ENCODE data around the gene PLIN4.

- TF ChIP-seq, protein P1, sequence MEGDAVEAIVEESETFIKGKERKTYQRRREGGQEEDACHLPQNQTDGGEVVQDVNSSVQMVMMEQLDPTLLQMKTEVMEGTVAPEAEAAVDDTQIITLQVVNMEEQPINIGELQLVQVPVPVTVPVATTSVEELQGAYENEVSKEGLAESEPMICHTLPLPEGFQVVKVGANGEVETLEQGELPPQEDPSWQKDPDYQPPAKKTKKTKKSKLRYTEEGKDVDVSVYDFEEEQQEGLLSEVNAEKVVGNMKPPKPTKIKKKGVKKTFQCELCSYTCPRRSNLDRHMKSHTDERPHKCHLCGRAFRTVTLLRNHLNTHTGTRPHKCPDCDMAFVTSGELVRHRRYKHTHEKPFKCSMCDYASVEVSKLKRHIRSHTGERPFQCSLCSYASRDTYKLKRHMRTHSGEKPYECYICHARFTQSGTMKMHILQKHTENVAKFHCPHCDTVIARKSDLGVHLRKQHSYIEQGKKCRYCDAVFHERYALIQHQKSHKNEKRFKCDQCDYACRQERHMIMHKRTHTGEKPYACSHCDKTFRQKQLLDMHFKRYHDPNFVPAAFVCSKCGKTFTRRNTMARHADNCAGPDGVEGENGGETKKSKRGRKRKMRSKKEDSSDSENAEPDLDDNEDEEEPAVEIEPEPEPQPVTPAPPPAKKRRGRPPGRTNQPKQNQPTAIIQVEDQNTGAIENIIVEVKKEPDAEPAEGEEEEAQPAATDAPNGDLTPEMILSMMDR (IDR thresholded peaks at IDR 0.05; ENCODE audit: low read depth, low read length, poor library complexity, severe bottlenecking): no peak
- TF ChIP-seq EZH2phosphoT487 (IDR thresholded peaks at IDR 0.05; ENCODE audit: borderline replicate concordance, low read length): no peak
Measured at GRCh38 chr19:4550018-4550417, 31.7 kb upstream of the PLIN4 start.
